ENCODE data around the gene ABCC8.

The ABCC8 gene

DNA sequence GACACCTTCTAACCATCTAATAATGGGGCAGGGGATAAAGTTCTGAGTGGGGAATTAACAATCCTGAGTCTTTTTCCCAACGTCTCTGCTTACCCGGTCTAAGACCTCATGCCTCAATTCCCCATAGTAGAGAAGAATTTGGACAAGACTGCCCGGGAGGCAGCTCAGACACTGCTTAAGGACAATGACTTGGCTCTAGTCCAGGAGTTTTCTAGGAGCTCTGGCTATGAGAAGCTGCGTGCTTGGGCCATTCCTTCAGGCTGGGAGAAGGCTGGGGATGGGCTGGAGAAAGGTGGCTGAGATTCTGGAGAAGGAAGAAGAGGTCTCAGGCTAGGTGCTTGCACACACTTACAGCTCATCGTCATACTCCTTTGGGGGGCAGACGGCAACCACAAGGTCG lies 19.8 kb upstream of the ABCC8 start:
- Mint-ChIP-seq H3K27me3 (no peaks in the 10 kb centered on the region), H3K27ac (no peak overlapping the region), H3K36me3 (ENCODE audit: low read depth) (no peaks in the 10 kb centered on the region), H3K4me3 (no peak overlapping the region), H3K4me1 (ENCODE audit: low read depth) (no peaks in the 10 kb centered on the region), H3K9me3 (no peaks in the 10 kb centered on the region)
- intact Hi-C loops (cut with micrococcal nuclease): no loop called here

DNA sequence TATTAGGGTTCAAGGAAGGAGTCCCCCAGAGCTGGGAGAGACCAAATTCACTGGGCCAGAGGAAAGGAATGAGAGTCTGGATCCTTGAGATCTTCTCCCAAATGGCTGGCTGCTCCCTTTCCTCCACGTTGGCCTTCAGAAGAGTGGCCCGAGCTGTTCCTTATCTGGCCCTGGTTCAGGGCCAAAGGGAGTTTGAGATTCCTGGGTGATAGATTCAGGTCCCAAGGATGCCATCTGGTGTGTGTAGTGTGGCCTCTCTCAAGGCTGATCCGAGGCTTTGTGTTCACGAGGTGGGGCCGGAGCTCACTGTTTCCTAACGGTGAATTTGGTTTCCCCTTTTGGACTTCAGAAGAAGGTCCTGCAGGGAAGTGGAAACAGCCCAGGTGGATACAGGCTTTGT lies 17.4 kb upstream of the ABCC8 start:
- Mint-ChIP-seq H3K27me3 (no peaks in the 10 kb centered on the region), H3K4me1 (ENCODE audit: low read depth) (no peaks in the 10 kb centered on the region)

DNA sequence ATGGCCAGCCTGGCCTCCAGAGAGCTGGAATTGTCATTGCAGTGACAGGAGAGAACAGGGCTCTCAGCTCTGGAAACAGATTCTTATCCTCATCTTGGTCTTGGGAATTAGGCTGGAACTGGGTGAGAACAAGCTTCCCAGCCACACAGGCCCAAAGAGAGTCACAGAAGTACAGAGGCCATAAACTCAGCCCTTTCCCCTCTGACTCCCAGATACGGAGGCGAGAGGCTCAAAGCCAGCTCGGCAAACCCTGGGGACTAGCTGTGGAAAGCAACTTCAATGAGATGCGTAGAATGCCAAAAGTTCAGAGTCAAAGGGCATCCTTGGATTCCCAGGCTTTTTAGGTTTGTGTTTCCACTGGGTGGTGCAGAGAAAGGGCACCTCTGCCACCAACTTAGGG lies 14.3 kb upstream of the ABCC8 start:
- no peaks in the 10 kb centered on the region for H3K4me1 Mint-ChIP-seq (ENCODE audit: low read depth)
- H3K4me3 Mint-ChIP-seq: no peak overlapping the region
- H3K9me3 Mint-ChIP-seq: no peaks in the 10 kb centered on the region
- peaks cover 2% of the 10 kb centered on the region for H3K27me3 Mint-ChIP-seq
- H3K27ac Mint-ChIP-seq: no peak overlapping the region
- no peaks in the 10 kb centered on the region for H3K36me3 Mint-ChIP-seq (ENCODE audit: low read depth)
- intact Hi-C loops (cut with micrococcal nuclease): no loop called here

More for the DNA sequence above, 17.4 kb upstream of the ABCC8 start:
- no peak overlapping the region for H3K27ac Mint-ChIP-seq
- H3K4me3 Mint-ChIP-seq: no peak overlapping the region
- H3K9me3 Mint-ChIP-seq: no peaks in the 10 kb centered on the region
- intact Hi-C loops (cut with micrococcal nuclease): no loop called here
- no peaks in the 10 kb centered on the region for H3K36me3 Mint-ChIP-seq (ENCODE audit: low read depth)

DNA sequence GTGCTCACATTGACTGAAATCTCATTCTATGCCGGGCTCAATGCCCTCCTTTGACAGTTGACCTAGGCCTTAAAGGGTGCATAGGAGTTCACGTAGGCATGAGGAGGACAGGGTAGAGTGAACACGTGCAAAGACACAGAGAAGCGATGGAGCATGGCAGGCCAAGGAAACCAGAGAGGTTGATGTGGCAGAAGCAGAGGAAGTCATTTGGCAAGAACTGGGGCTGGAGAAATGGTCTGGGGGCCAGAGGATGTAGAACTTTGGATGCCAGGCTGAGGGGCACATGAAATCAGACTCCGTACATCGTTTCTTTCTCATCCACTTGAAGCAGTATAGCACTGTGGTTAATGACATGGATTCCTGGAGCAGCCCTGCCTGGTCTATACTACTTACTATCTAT lies 13.6 kb upstream of the ABCC8 start:
- Mint-ChIP-seq H3K27ac (no peak overlapping the region), H3K4me1 (ENCODE audit: low read depth) (no peaks in the 10 kb centered on the region), H3K4me3 (no peak overlapping the region), H3K27me3 (peaks cover 2% of the 10 kb centered on the region), H3K36me3 (ENCODE audit: low read depth) (no peaks in the 10 kb centered on the region), H3K9me3 (no peaks in the 10 kb centered on the region)
- intact Hi-C loops (cut with micrococcal nuclease): no loop called here

DNA sequence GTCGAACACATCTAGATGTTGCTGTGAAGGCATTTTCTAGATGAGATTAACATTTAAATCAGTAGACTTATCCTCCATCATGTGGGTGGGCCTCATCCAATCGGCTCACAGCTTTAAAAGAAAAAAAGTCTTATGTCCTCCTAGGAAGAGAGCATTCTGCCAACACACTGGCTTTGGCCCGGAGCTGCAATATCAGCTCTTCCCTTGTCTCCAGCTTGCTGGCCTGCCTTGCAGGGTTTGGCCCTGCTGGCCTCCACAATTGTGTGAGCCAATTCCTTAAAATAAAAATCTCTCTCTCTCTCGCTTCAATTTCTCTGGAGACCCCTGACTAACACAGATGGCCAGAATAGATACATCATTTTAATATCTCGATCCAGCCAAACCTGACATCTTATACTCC lies 13.1 kb upstream of the ABCC8 start:
- peaks cover 2% of the 10 kb centered on the region for H3K27me3 Mint-ChIP-seq
- H3K4me3 Mint-ChIP-seq: no peak overlapping the region
- no peaks in the 10 kb centered on the region for H3K4me1 Mint-ChIP-seq (ENCODE audit: low read depth)
- no peaks in the 10 kb centered on the region for H3K9me3 Mint-ChIP-seq
- no peak overlapping the region for H3K27ac Mint-ChIP-seq
- intact Hi-C loops (cut with micrococcal nuclease): no loop called here
- H3K36me3 Mint-ChIP-seq (ENCODE audit: low read depth): no peaks in the 10 kb centered on the region

DNA sequence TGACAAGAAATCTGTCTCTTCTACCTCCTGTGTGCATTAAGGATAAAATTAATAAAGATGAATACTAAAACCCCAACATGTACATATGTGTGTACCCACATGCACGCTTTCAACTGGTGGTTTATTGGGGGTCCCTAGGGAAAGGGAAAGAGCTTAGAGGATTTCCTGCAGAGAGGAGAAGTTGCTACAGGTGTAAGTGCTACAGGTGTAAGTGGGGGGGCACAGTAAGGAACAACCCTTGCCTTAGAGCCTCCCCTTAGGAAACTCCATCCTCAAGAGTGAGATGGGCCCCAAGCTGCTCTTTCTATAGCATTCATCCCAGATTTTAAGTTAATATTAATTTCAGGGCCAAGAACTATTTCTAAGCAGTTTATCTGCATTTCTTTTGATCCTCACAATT lies 11.9 kb upstream of the ABCC8 start:
- Mint-ChIP-seq H3K27me3 (peaks cover 2% of the 10 kb centered on the region), H3K4me3 (no peak overlapping the region), H3K36me3 (ENCODE audit: low read depth) (no peaks in the 10 kb centered on the region), H3K9me3 (no peaks in the 10 kb centered on the region), H3K27ac (no peak overlapping the region), H3K4me1 (ENCODE audit: low read depth) (no peaks in the 10 kb centered on the region)
- intact Hi-C loops (cut with micrococcal nuclease): no loop called here

DNA sequence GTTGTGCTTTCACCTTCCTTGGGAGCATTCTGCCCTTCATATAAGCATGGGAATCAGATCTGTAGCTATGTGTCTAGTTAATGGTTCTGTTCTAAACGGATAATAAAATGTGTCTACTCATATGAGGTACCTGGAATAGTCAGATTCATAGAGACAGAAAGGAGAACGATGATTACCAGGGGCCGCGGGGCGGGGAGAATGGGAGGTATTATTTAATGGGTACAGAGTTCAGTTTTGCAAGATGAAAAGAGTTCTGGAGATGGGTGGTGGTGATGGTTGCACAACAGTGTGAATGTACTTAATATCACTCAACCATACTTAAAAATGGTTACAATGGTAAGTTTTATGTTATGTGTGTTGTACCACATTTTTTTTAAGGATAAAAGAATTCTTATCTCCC lies 10.0 kb upstream of the ABCC8 start:
- H3K4me1 Mint-ChIP-seq (ENCODE audit: low read depth): no peaks in the 10 kb centered on the region

DNA sequence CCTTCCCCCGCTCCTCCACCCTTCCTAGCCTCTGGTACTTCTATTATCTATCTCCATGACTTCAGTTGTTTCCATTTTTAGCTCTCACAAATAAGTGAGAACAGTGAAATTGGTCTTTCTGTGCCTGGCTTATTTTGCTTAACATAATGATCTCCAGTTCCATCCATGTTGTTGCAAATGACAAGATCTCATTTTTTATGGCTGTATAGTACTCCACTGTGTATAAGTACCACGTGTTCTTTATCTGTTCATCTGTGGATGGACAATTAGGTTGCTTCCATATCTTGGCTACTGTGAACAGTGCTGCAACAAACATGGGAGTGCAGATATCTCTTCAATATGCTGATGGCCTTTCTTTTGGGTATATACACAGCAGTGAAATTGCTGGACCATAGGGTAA lies 6.9 kb upstream of the ABCC8 start:
- H3K4me1 Mint-ChIP-seq (ENCODE audit: low read depth): no peaks in the 10 kb centered on the region
- H3K36me3 Mint-ChIP-seq (ENCODE audit: low read depth): no peaks in the 10 kb centered on the region
- no peak overlapping the region for H3K27ac Mint-ChIP-seq
- intact Hi-C loops (cut with micrococcal nuclease): no loop called here
- H3K9me3 Mint-ChIP-seq: no peaks in the 10 kb centered on the region
- no peak overlapping the region for H3K4me3 Mint-ChIP-seq
- H3K27me3 Mint-ChIP-seq: peaks cover 15% of the 10 kb centered on the region

More for the DNA sequence above, 10.0 kb upstream of the ABCC8 start:
- H3K9me3 Mint-ChIP-seq: no peaks in the 10 kb centered on the region
- H3K4me3 Mint-ChIP-seq: no peak overlapping the region
- H3K36me3 Mint-ChIP-seq (ENCODE audit: low read depth): no peaks in the 10 kb centered on the region
- intact Hi-C loops (cut with micrococcal nuclease): no loop called here
- H3K27me3 Mint-ChIP-seq: peaks cover 2% of the 10 kb centered on the region
- H3K27ac Mint-ChIP-seq: no peak overlapping the region

DNA sequence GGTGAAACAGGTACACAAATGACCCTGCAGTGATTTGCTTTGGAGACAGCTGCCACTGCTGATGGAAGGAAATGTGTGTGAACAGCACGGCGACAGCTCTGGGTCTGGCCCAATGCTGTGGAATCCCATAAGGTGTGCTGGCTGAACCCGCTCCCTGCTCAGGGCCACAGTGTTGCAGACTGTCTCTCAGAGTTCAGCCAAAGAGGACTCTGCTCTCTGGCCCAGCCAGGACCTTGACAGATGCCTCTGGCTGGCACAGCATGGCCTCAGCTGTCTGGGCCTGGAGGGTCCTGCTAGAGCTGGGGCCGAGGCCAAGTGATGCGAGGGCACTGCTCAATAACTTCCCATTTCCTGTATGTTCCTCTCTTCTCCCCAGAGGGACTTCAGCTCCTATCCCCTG lies 5.3 kb upstream of the ABCC8 start:
- Mint-ChIP-seq H3K4me1 (ENCODE audit: low read depth) (no peaks in the 10 kb centered on the region), H3K27me3 (peaks cover 29% of the 10 kb centered on the region), H3K27ac (no peak overlapping the region), H3K36me3 (ENCODE audit: low read depth) (no peaks in the 10 kb centered on the region), H3K4me3 (no peak overlapping the region), H3K9me3 (no peaks in the 10 kb centered on the region)
- intact Hi-C loops (cut with micrococcal nuclease): no loop called here

DNA sequence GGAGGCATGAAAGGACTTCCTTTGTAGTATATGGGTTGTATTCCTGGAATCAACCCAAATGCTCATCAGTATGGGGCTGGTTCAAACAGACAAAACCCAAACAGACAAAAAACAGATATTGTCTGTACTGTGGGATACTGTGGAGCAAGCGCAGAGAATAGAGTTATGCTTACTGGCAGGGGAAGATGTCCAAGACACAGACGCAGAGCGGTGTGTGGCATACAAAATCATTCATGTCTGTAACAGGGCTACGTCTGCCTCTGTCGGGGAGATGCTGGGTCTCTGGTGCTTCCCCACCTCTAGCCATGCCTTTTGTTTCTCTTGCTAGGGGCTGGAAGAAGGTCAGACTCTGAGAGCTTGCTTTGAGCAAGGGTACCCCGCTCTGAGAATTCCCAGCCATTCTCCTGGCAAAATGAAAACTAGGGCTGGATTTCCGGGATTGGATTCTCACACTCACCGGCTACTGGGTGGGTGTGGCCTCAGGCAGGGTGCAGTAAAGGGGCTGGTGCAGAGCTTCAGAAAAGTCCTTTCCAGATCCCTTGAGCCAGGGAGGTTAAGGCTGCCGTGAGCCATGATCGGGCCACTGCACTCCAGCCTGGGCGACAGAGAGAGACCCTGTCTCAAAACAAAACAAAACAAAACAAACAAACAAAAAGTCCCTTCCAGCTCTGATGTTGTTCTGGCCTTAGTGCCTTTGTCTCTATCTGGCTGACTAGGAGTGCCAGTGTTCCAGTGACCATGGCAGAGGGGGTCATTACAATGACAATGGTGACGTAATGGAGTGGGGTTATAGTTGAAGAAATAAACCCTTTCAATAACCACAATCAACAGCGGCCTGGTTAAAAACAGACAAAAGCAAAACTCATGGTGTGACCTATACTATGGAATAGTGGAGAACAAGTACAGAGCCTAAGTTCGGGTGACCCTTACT lies 2.9 kb upstream of the ABCC8 start:
- Mint-ChIP-seq H3K36me3 (ENCODE audit: low read depth) (no peaks in the 10 kb centered on the region), H3K4me3 (no peak overlapping the region), H3K4me1 (ENCODE audit: low read depth) (peaks cover 7% of the 10 kb centered on the region), H3K27me3 (peaks cover 51% of the 10 kb centered on the region), H3K27ac (no peak overlapping the region), H3K9me3 (no peaks in the 10 kb centered on the region)
- intact Hi-C loops (cut with micrococcal nuclease): no loop called here

DNA sequence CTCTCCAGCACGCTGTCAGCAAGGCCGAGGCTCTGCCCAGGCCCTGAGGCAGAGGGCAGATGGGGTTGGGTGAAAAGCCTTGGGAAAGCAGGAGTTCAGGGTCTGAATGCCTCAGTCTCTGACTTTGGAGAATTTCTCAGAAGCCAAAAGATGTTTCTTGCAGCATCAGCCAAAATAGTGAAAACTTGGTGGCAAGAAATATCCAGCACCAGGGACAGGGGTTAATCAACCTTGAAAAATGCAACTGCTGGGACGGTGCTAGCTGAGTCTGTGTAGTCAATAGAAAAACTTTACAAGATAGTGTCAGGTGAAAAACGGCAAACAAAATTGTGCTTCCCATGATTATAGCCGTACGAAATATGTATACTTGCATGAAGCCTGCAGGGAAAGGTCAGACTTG lies 1.4 kb upstream of the ABCC8 start:
- peaks cover 7% of the 10 kb centered on the region for H3K4me1 Mint-ChIP-seq (ENCODE audit: low read depth)
- no peaks in the 10 kb centered on the region for H3K36me3 Mint-ChIP-seq (ENCODE audit: low read depth)
- intact Hi-C loops (cut with micrococcal nuclease): no loop called here
- no peaks in the 10 kb centered on the region for H3K9me3 Mint-ChIP-seq
- H3K4me3 Mint-ChIP-seq: no peak overlapping the region
- H3K27me3 Mint-ChIP-seq: peaks cover 65% of the 10 kb centered on the region
- H3K27ac Mint-ChIP-seq: no peak overlapping the region

DNA sequence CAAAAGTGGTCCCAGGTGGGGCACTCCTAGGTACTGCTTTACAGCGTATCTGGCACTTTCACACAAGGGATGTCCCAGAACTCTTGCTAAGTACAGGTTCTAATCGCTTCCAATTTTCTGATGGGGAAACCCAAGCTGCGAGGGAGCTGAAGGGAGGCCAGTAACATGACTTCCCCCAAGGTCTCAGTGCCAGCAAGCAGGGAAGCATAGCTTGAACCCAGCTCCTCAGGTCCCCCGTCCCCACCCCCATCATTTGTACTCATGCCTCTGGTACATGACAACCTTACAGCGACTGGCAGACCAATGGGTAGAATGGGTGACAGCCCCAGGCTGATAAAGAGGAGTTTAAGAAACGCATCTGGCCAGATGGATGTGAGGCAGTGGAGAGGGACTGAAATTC lies 716 bp upstream of the ABCC8 start:
- no peaks in the 10 kb centered on the region for H3K36me3 Mint-ChIP-seq (ENCODE audit: low read depth)
- H3K4me3 Mint-ChIP-seq: no peak overlapping the region
- intact Hi-C loops (cut with micrococcal nuclease): no loop called here
- no peak overlapping the region for H3K27ac Mint-ChIP-seq
- peaks cover 7% of the 10 kb centered on the region for H3K4me1 Mint-ChIP-seq (ENCODE audit: low read depth)
- peaks cover 68% of the 10 kb centered on the region for H3K27me3 Mint-ChIP-seq
- no peaks in the 10 kb centered on the region for H3K9me3 Mint-ChIP-seq

DNA sequence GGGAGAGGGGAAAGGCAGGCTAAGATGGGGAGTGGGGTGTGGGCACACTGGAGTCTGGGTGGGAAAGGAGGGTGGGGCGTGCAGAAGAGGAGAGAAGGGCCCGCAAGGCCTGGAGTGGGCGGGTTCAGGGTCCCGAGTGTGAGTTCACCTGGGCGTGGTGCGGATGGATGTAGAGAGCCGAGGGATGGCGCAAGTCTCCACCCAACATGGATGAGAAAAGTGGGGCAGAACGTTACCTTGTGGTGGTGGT lies 364 bp upstream of the ABCC8 start:
- Mint-ChIP-seq H3K27me3 (peaks cover 68% of the 10 kb centered on the region), H3K9me3 (no peaks in the 10 kb centered on the region), H3K4me1 (ENCODE audit: low read depth) (peaks cover 7% of the 10 kb centered on the region), H3K27ac (no peak overlapping the region), H3K36me3 (ENCODE audit: low read depth) (no peaks in the 10 kb centered on the region), H3K4me3 (no peak overlapping the region)
- intact Hi-C loops (cut with micrococcal nuclease): no loop called here

DNA sequence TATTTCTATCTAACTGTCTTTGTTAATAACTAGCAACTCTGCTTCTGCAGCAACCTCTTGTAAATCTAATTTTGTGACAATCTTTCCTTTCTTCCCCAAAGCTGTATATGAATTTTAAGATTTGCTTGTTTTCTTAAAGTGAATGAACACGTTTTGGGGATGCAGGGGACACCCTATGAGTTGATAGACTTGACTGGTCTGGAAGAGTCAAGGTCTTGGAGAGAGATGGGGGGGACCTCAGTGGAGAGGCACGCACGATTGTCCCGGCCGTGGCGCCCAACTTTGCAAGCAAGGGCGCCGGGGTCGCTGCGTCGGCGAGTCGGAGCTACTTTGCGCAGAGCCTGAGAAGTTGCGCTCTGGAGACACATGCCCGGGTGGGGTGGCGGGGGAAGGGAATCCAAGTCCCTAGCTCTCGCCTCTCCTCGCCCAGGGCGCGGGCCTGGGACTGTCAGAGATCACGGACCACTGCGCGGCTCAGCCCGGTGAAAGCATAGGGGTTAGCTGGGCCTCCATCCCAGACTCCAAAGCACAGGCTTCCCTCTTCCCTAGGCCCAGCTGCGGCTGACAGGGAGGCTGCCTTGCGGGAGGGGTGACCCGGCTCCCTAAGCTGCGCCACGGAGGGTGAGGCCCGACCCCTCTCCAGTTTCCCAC lies 854 bp downstream of the ABCC8 start:
- Mint-ChIP-seq H3K27me3 (peaks cover 68% of the 10 kb centered on the region), H3K4me1 (ENCODE audit: low read depth) (peaks cover 7% of the 10 kb centered on the region), H3K36me3 (ENCODE audit: low read depth) (no peaks in the 10 kb centered on the region), H3K9me3 (no peaks in the 10 kb centered on the region), H3K27ac (no peak overlapping the region), H3K4me3 (no peak overlapping the region)
- intact Hi-C loops (cut with micrococcal nuclease): no loop called here

Data from dendritic cell treated with granulocyte-macrophage colony-stimulating factor and Interleukin-4, amounts not matched to agents 40 ng/mL and 50 ng/mL, for 4 days (primary cell).